ENCODE measurements around the gene GAS6.

The GAS6 gene

GRCh38 chr13:113775451-113776145, 88.3 kb downstream of the GAS6 start:
- no peak for TF ChIP-seq CTCF (conservative IDR thresholded peaks at IDR 0.05; ENCODE audit: low read depth, low read length)
- H3K4me3 ChIP-seq (ENCODE audit: low read depth, low read length), result no peak overlapping the region
- DNase-seq (ENCODE audit: low read depth), result no peak

GRCh38 chr13:113774177-113775107, 89.4 kb downstream of the GAS6 start:
- H3K4me3 ChIP-seq (ENCODE audit: low read depth, low read length), result no peak overlapping the region
- no peak for TF ChIP-seq CTCF (conservative IDR thresholded peaks at IDR 0.05; ENCODE audit: low read depth, low read length)
- DNase-seq (ENCODE audit: low read depth), result no peak

GRCh38 chr13:113771709-113772331, 92.1 kb downstream of the GAS6 start:
- no peak for TF ChIP-seq CTCF (conservative IDR thresholded peaks at IDR 0.05; ENCODE audit: low read depth, low read length)
- peak; percentile 6 for DNase-seq (ENCODE audit: low read depth)
- no peak overlapping the region for H3K4me3 ChIP-seq (ENCODE audit: low read depth, low read length)

- no peak overlapping the region for H3K4me3 ChIP-seq (ENCODE audit: low read depth, low read length)
- TF ChIP-seq CTCF (conservative IDR thresholded peaks at IDR 0.05; ENCODE audit: low read depth, low read length), result no peak
- DNase-seq (ENCODE audit: low read depth), result no peak
These were observed 92.9 kb downstream of the GAS6 start for GRCh38 chr13:113770937-113771336.

Data from choroid plexus epithelial cell (primary cell).